GM23338 (cell line): Measurements from ENCODE around the gene PHTF2. TPM values are rescaled to one million over a fixed set of nuclear protein-coding genes. Genes with fewer than 3 reads are reported as not detected.

Source experiments
- ATAC-seq: fragments of 200-7000 bp; cut with Tn5 transposase; 3 replicates; pipeline ENCODE4 v1.9.1; 2020
- DNase-seq: peaks from one replicate; pipeline ENCODE4 v3.0.0-alpha.2; 2015; ENCODE audit warnings: low spot score
- H2AFZ ChIP-seq: fragments of 200-600 bp; sonication (generic); 2 replicates; pipeline ENCODE4 v1.8.0; 2016; ENCODE audit warnings: antibody characterized with exemption, mild to moderate bottlenecking, moderate library complexity
- H3F3A ChIP-seq: fragments of 200-600 bp; sonication (generic); replicated peaks from 2 replicates; pipeline ENCODE4 v1.8.0; 2017; ENCODE audit warnings: antibody characterized with exemption, mixed run types, low read depth
- H3K27ac ChIP-seq: fragments of 200-600 bp; sonication (generic); 2 replicates; pipeline ENCODE4 v1.6.1; 2016; ENCODE audit warnings: low read depth
- H3K27me3 ChIP-seq: fragments of 200-600 bp; sonication (generic); 2 replicates; pipeline ENCODE4 v1.8.0; 2016; ENCODE audit warnings: mild to moderate bottlenecking, mixed run types, moderate library complexity; ENCODE audit not compliant: insufficient read depth
- H3K36me3 ChIP-seq: fragments of 200-600 bp; sonication (generic); 2 replicates; pipeline ENCODE4 v1.8.0; 2016; ENCODE audit warnings: mild to moderate bottlenecking; ENCODE audit not compliant: insufficient read depth
- H3K4me1 ChIP-seq: fragments of 200-600 bp; sonication (generic); 2 replicates; pipeline ENCODE4 v1.8.0; 2016; ENCODE audit warnings: mild to moderate bottlenecking, moderate library complexity; ENCODE audit not compliant: insufficient read depth
- H3K4me2 ChIP-seq: fragments of 200-600 bp; sonication (generic); 2 replicates; pipeline ENCODE4 v1.7.1; 2017; ENCODE audit warnings: mixed run types
- H3K4me3 ChIP-seq: fragments of 200-600 bp; sonication (generic); 2 replicates; pipeline ENCODE4 v1.6.1; 2016; ENCODE audit warnings: mixed run types
- H3K79me2 ChIP-seq: fragments of 200-600 bp; sonication (generic); replicated peaks from 2 replicates; pipeline ENCODE4 v1.8.0; 2017; ENCODE audit warnings: mild to moderate bottlenecking; ENCODE audit not compliant: insufficient read depth
- H3K9me2 ChIP-seq: fragments of 200-600 bp; sonication (generic); 2 replicates; pipeline ENCODE4 v1.8.0; 2017; ENCODE audit not compliant: insufficient read depth
- H4K20me1 ChIP-seq: fragments of 200-600 bp; sonication (generic); replicated peaks from 2 replicates; pipeline ENCODE4 v1.8.0; 2017; ENCODE audit warnings: mild to moderate bottlenecking; ENCODE audit not compliant: insufficient read depth
- H3K27ac Mint-ChIP-seq: 2 replicates; pipeline ENCODE4 v1.8.0; 2020; ENCODE audit warnings: inconsistent platforms, mild to moderate bottlenecking, moderate library complexity, mixed read lengths
- H3K27me3 Mint-ChIP-seq: 3 replicates; pipeline ENCODE4 v1.8.0; 2022; ENCODE audit warnings: low read depth, mild to moderate bottlenecking, moderate library complexity, mixed read lengths, inconsistent platforms; ENCODE audit not compliant: insufficient read depth, poor library complexity
- H3K36me3 Mint-ChIP-seq: 3 replicates; pipeline ENCODE4 v1.8.0; 2021; ENCODE audit warnings: low read depth, mild to moderate bottlenecking, inconsistent platforms, moderate library complexity, mixed read lengths
- H3K4me1 Mint-ChIP-seq: 3 replicates; pipeline ENCODE4 v1.8.0; 2020; ENCODE audit warnings: mild to moderate bottlenecking, inconsistent platforms, mixed read lengths
- H3K4me3 Mint-ChIP-seq: 3 replicates; pipeline ENCODE4 v1.8.0; 2021; ENCODE audit warnings: moderate library complexity, mild to moderate bottlenecking, inconsistent platforms, mixed read lengths
- H3K9me3 Mint-ChIP-seq: 3 replicates; pipeline ENCODE4 v1.8.0; 2020; ENCODE audit warnings: moderate library complexity, mild to moderate bottlenecking, inconsistent platforms, mixed read lengths
- CTCF ChIP-seq, 2 experiments: fragments of 200-600 bp in 1 of 2; sonication (generic) in 1 of 2; conservative IDR thresholded peaks; 2 replicates each; pipeline versions ENCODE4 v1.5.1 to v1.6.1; 2016 to 2017; ENCODE audit warnings: antibody characterized with exemption in 2 of 2, low read depth in 2 of 2, mild to moderate bottlenecking in 2 of 2, moderate library complexity in 1 of 2
- EZH2phosphoT487 ChIP-seq: fragments of 200-600 bp; sonication (generic); IDR thresholded peaks from one replicate; pipeline ENCODE4 v1.8.1; 2018; ENCODE audit warnings: antibody characterized with exemption; ENCODE audit not compliant: unreplicated experiment
- NANOG ChIP-seq: IDR thresholded peaks from 2 replicates; pipeline ENCODE4 v1.6.1; 2016; ENCODE audit warnings: antibody characterized with exemption, borderline replicate concordance
- POLR2AphosphoS5 ChIP-seq: IDR thresholded peaks from 2 replicates; pipeline ENCODE4 v1.6.1; 2016; ENCODE audit warnings: antibody characterized with exemption, low read depth
- STAT1 ChIP-seq: IDR thresholded peaks from one replicate; pipeline ENCODE4 v1.6.1; 2016; ENCODE audit warnings: antibody characterized with exemption; ENCODE audit not compliant: unreplicated experiment
- ZNF331 ChIP-seq: fragments of 250-450 bp; sonication (Bioruptor Pico); IDR thresholded peaks from 2 replicates; pipeline ENCODE4 v1.5.0; 2020; ENCODE audit warnings: low read depth, mild to moderate bottlenecking, moderate library complexity
- ZNF462 ChIP-seq: fragments of 250-450 bp; sonication (Bioruptor Pico); IDR thresholded peaks from 2 replicates; pipeline ENCODE4 v1.5.0; 2020; ENCODE audit warnings: mild to moderate bottlenecking, moderate library complexity
- polyA plus RNA-seq: library from polyadenylated mRNA; unstranded; fragments of >200 nt; fragmentation: Nextera tagmentation; extraction: Ambion mirVana; gene quantifications from 2 replicates; pipeline ENCODE4 v1.2.1, GENCODE V29; 2016
- total RNA-seq: library from RNA; depleted of rRNA; stranded (reverse); fragments of >200 nt; shearing (Covaris generic); gene quantifications from 2 replicates; pipeline ENCODE4 v1.2.3, GENCODE V29; 2014

The PHTF2 gene
- total and polyA plus RNA-seq, 2 experiments from 2014 or later = 14.6 to 24.1 TPM

GRCh38 chr7:77782383-77782782 lies 16.2 kb upstream of the PHTF2 start (continued):
- no peak for TF ChIP-seq CTCF (conservative IDR thresholded peaks at IDR 0.05; ENCODE audit: low read depth in 2 of 2)
- no peak for TF ChIP-seq ZNF462 (CRISPR knock-in tag)
- TF ChIP-seq ZNF331 (CRISPR knock-in tag) = no peak
- no peak for TF ChIP-seq STAT1
- TF ChIP-seq NANOG = no peak
- TF ChIP-seq EZH2phosphoT487 = no peak

- H3K9me3 Mint-ChIP-seq = peaks cover 22% of the 10 kb centered on the region
- H4K20me1 ChIP-seq = no peaks in the 10 kb centered on the region
- H3F3A ChIP-seq = no peaks in the 10 kb centered on the region
- no peaks in the 10 kb centered on the region for H3K27me3 ChIP-seq
- no peak overlapping the region for H3K4me3 Mint-ChIP-seq
- no peak overlapping the region for H2AFZ ChIP-seq
- no peaks in the 10 kb centered on the region for H3K9me2 ChIP-seq
- H3K4me1 Mint-ChIP-seq = no peaks in the 10 kb centered on the region
- H3K4me2 ChIP-seq = no peak overlapping the region
- no peak for DNase-seq
- H3K27ac Mint-ChIP-seq = no peak overlapping the region
- H3K36me3 Mint-ChIP-seq = peaks cover 46% of the 10 kb centered on the region
- no peaks in the 10 kb centered on the region for H3K79me2 ChIP-seq
- peaks cover 4% of the 10 kb centered on the region for H3K27me3 Mint-ChIP-seq
- no peak overlapping the region for H3K27ac ChIP-seq
- no peak for ATAC-seq
- H3K4me3 ChIP-seq = no peak overlapping the region
- H3K36me3 ChIP-seq = no peaks in the 10 kb centered on the region
- no peaks in the 10 kb centered on the region for H3K4me1 ChIP-seq
- TF ChIP-seq EZH2phosphoT487 (no peak), ZNF462 (CRISPR knock-in tag) (no peak), POLR2AphosphoS5 (no peak)
Observed at GRCh38 chr7:77783111-77783510, 15.5 kb upstream of the PHTF2 start.
